GM19438 (cell line): ENCODE measurements around the gene PTPRD.
"Not testable (repeated sequence)": the region's sequence is repeated elsewhere in the genome, so short reads cannot be mapped to it uniquely, and the experiment has no call there.

Experiments used
- ATAC-seq: cut with Tn5 transposase; IDR thresholded peaks from one replicate; pipeline ENCODE4 v1.9.1; 2021; ENCODE audit warnings: low read depth; ENCODE audit not compliant: unreplicated experiment

PTPRD gene

DNA sequence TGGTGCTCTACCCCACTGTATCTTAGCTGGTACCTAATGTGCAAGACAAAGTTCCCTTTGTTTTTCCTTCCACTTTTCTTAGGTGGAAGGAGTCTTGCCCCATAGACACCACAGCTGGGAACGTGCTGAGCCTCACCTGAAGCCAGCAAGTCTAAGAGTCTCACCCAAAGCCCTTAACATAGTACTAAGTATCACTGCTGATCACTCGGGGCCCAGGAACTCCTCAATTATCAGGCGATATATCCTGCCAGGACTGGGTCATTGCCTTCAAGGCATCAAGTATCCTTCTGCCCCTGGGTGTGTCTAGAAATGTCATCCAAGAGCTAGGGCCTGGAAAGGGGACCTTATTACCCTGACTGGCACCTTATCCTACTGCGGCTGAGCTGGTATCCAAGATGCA lies 123.9 kb downstream of the PTPRD start:
- ATAC-seq, result no peak

DNA sequence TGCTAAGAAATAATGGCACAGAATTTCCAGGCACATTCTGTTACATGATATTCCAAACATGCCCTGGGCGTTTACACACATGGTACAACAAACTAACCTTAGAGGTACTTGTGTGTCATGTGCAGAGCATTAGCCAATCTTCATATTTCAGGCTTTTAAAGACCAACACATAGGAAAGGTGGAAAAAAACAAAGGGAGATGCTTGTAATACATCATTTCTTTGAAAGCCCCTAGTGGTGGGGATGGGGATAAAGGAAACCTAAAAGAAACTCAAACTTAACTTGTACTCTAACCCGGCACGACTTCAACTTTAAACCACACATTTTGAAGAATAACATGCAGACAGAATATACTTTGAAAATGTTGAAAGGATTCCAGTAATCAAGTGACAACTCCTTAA lies 133.6 kb downstream of the PTPRD start:
- ATAC-seq, result no peak

DNA sequence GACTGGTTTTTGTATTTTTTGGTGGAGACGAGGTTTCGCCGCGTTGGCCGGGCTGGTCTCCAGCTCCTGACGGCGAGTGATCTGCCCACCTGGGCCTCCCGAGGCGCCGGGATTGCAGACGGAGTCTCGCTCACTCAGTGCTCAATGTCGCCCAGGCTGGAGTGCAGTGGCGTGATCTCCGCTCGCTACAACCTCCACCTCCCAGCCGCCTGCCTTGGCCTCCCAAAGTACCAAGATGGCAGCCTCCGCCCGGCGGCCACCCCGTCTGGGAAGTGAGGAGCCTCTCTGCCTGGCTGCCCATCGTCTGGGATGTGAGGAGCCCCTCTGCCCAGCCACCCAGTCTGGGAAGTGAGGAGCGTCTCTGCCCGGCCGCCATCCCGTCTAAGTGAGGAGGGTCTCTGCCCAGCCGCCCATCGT lies 163.6 kb downstream of the PTPRD start:
- ATAC-seq, result not testable (repeated sequence)

DNA sequence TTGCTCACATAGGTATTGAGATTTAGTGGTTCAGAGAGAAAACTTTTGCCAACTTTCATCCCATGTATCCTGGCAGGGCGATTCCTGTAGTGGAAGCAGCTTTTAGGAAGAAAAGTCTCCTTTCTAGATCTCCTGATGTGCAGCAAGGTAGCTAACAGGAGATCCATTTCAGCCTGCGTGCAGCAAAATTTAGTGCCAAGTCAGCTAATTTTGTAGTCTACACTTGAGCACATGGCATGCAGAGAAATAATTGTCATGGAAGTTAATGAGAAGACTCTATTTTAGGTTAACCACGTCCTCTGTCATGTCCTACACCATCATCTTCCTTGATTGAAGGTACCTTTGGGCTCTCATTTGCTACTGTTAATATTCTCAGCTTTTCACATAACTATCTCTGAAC lies 165.8 kb downstream of the PTPRD start:
- no peak for ATAC-seq

DNA sequence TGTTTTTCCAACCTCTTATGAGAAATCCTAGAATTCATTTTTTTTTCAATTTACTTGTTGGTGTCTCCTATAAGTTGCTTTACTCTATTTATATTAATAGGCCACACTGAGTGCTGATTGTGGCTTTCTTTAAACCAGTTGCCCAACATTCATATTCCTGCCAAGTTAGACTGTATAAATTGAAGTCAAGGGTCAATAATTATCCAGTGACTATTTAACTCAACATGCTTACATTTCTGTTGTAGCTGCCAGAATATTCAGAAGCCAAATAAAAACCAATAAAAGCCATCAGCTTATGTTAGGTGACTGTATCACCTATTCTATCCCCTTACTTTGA lies 169.0 kb downstream of the PTPRD start:
- ATAC-seq, result no peak

DNA sequence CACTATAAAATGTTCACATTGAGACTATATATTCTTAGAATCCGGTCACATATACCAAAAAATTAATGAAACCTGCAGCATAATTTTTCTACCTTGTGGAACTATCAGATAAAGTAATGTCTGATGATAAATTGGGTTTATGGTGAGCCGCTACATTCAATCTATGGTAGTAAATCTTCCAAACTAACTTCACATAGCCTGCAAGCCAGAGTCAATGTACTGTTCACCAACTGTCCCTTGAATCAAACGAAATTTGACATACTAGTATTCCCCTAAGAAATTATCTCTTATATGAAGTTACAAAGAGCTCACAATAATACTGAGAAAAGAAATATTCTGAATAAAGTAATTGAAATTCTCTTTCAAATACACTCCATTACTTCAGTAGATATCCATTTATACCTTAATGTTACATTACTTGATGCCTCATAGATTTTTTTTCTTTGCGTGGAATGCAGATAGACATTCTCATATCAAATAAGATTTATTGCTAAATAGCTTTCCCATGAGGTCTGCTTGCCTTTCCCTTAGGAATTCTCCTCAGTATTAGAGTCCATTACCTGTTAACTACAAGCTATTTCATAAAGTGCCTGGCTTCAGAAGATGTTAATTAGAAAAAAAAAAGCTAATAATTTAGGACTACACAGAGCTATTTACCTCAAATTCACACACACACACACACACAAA lies 169.5 kb downstream of the PTPRD start:
- ATAC-seq, result no peak

DNA sequence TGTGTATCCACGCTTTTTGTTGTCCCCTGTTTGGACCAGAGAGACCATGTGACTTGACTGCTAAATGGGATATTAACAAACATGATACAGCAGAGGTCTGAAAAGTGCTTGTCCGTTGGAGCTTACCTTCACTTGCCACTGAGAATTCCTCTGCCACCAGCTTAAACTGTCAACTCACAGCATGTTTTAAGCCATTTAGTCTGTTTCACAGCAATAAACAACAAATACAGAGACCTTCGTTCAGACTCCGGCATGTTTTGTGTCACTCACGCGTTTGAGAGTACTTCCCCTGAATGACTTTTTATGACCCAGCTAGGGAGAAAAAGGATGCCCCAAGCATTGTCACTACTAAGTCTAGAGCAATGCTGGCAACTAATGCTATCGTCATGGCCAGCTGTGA lies 173.8 kb downstream of the PTPRD start:
- ATAC-seq, result no peak

DNA sequence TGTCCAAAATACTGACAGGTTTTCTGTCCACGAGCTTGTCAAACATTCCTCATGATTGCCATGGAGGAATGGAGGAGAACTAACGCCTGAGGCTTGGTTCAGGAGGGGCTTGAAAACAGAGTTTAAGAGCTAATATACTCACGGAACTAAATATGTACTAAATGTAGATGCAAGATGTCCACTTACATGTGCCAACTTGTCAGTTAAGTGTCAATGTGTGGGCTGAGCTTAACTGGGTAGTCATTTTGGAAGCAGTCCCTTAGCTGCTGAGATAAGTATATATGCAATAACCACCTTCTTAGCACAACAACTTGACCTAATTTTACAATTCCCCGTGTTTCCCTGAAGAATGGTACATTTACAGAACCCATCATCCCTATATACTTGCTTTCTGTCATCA lies 176.0 kb downstream of the PTPRD start:
- no peak for ATAC-seq

DNA sequence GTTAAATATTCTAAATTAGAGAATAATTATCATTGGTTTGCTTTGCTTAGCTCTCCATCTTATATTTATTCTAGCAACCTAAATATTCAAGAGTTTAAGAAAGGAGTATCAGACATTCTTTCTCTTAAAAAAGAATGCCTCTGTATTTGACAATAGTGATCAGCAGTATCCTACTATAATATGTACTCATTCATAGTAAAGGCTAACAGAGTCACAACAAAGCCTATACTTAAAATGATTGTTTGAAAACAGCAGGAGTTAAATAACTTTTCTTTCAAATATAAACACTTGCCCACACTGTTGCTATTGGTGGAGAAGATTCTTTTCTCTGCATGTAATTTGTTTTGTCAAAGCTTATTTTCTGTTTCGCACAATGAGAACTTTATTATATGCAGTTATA lies 178.4 kb downstream of the PTPRD start:
- ATAC-seq, result no peak

DNA sequence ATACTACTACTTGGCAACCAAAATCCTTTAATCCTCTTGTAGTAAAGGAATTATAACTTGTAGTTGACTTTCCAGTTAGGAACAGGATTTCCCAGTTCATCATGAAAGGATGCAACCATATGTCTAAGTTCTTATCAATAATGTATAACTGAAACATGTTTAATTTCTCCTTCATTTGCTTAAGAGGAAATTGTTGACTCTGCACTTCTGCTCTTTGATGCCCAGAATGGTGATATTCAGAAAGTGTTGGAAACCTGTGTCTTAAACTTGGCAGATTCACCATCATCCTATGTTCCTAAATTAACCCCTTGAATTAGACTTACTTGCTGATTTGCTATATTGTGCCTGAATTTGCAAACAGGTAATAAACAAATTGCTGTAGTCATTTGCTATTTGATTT lies 201.5 kb downstream of the PTPRD start:
- no peak for ATAC-seq

DNA sequence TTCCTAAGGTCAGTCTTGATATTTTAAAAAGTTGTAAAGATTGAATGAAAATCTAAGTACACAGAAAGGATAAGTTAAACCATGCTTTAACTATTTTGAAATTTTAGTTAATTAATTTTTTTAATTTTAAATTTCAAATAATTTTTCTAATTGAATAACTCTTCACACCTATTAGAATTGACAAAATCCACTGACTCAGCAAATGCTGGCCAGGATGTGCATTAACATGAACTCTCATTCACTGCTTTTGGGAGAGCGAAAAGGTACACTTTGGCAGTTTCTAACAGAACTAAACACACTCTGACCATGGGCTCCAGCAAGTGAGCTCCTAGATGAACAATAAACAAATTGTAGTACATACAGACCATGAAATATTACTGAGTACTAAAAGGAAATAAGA lies 209.5 kb downstream of the PTPRD start:
- no peak for ATAC-seq

DNA sequence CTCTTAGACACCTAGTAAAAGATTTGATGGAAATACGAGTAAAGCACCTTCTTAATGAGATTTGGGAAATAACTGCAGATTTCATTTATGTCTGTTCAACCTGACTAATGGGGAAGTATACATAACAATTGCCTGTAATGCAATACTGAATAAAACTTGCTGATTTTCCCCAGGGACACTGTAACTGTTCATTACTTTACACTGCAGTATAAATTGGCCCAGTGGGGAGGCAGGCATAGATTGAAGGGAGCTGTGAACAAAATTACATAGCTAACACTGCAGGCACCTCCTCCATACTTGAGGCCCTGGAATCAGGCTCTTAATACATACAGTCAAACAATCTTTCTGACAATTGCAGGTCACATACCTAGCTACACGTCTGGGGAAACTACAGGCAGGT lies 216.2 kb downstream of the PTPRD start:
- no peak for ATAC-seq

DNA sequence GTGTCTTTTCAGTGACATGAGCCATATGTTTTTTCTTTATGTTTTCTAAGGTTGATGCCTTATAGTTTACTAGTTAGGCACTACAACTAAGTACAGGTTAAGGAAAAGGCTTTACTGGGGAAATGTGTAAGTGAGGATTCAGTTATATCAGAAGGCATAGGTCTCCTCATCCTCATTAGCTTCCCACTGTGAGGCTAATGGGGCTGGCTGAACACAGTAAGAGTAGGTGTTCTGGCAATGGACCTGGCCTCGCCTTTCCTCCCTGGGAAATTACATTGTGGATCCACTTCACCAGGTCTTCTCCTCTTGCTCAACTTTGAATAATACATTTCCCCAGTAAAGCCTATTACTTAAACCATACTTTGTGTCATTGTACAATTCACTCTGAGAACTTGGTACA lies 225.5 kb downstream of the PTPRD start:
- no peak for ATAC-seq

DNA sequence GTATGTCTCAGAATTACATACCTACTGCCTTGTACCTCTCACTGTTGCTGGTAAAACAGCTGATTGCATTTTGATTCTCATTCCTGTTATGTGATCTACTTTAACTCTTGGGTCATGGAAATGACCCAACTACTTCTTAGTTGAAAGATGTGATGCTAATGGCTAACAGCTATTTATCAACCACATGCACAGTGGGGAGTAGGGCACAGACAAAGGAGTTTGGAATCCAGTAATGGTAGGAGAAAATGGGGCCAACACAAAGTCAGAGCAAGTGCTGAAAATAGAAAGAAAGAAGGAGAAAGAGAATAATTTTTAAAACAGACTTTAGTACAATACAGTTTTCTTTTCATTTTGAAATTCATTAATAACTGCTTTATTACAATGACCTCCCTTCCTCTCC lies 241.0 kb downstream of the PTPRD start:
- ATAC-seq, result no peak

DNA sequence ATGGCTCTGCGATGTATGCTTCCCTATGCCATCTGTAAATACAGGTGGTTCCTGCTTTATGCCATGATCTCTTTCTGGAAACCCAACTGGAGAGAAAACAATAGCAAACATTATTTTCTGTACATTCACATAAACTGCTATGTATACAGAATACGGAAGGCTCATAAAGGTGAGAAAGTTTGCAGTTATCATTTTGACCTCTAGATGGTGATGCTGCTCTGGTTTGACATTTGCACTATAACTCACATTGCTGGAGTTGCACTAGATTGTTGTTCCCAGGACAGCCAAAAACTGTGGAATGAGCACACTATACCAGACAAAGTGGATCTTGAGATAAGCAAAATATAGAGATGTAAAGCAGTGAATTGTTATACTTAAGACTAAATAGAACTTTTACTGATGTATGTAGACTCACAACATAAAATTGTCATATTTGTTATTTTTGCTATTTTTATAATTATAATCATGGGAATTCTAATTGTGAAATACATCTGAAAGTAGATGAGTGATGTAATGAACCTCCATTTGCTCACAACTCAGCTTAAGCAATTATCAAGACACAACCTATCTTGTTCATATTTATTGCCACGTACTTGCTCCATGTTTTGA lies 246.5 kb downstream of the PTPRD start:
- no peak for ATAC-seq

DNA sequence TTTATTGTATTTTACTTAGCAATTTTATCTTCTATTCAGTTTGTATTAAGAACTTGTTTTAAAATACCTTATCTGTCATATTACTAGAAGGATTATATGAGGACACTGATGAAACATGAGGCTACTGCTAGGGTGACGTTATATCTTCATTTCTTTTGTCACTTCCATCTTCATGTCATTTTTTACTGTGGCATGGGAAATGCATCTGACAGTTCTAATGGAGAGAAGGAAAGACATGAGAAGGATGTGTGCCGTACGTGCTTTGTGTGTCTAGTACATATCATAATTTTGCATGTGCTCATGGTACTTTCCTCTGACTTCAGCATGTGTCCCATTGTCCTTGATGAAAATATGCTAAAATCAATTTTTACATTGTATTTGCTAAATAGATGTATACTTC lies 258.2 kb downstream of the PTPRD start:
- ATAC-seq, result no peak

DNA sequence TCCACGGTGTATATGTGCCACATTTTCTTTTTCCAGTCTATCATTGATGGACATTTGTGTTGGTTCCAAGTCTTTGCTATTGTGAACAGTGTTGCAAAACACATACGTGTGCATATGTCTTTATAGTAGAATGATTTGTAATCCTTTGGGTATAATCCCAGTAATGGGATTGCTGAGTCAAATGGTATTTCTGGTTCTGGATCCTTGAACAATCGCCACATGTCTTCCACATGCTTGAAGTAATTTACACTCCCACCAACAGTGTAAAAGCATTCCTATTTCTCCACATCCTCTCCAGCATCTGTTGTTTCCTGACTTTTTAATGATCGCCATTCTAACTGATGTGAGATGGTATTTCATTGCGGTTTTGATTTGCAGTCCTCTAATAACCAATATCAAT lies 267.2 kb downstream of the PTPRD start:
- not testable (repeated sequence) for ATAC-seq

DNA sequence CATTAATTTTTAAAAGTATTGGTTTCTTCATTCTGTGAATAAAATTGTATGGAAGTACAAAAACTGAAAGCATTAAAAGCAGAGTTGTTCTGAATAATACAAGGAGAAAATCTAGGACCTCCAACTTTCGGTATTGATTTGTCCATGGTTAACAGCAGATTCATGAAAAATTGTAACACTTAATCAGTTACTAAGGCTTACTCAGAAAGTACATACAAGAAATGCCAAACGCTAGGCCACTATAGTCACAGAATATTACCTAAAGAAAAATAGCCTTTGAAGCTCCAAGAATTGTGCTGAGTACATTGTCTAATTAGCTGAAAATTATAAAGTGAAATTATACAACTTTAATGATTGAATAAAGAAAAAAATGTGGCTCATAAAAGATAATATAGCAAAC lies 271.7 kb downstream of the PTPRD start:
- ATAC-seq, result no peak

DNA sequence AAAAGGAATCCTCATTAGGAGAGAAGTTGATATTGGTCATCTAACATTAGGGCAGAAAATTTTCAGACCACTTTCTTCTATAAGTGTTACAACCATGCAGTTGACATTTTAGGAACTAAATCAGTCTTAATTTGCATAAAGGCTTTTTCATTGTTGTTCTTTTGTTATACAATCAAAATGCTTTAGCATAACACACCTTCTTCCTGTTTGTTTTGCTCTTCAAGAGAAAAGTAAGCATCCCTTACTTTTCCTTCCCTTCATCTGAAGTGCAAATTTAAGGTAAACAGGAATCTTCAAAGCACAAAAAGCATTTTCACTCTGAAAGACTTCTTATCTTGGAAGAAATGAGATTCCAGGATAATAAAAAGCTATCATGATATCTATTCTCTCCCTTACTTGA lies 273.6 kb downstream of the PTPRD start:
- ATAC-seq, result no peak

DNA sequence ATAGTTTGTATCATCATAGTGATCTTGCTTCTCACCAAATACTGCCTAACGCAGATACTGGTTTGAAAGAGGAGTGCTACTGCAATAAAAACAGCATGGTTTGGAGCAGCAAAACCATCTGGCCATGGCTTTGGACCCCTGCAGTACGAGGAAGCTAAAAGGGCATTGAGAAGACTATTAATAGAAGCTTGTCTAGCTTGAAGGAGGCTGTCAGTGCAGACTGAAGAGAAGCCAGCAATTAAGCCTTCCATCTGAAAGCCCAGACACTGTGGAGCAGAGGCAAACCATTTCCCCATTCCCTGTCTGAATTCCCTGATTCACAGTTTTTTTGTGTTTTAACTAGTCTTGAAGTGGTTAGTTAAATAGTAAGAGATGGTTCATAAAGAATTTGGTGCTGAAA lies 281.6 kb downstream of the PTPRD start:
- no peak for ATAC-seq

DNA sequence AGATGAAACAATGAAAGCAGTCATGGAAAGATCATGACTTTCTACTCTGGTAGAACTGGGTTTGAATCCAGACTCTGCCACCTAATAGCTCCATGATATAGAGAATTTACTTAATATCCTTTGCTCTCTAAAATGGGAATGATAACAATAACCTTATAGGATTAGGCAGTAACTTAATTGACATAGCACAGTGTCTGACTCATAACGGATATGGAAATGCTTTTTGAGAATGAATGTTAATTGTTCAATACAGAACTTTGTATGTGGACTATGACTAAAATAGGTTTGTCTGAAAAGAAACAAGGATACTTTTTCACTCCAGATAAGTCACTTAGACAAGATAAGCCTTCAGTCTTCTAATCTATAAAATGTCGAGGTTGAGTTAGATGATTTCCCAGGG lies 330.7 kb downstream of the PTPRD start:
- ATAC-seq, result no peak

DNA sequence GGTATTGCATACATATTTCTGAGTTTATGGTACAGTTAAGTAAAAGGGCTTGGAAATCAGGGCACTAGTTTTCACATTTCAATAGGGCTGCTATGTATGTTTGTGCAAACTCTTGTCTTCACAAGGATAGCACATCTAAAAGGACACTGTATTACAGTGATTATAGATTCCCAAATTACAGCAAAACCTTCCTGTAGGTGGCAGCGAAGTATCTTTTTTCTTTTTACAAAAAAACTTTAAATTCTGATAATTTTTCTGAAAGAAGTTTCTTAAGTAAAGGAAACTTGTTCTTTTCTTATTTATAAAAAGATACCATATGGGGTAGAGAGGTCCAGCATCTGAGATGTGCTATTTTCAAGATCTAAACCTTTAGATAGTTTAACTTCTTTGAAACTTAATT lies 337.8 kb downstream of the PTPRD start:
- ATAC-seq, result no peak

DNA sequence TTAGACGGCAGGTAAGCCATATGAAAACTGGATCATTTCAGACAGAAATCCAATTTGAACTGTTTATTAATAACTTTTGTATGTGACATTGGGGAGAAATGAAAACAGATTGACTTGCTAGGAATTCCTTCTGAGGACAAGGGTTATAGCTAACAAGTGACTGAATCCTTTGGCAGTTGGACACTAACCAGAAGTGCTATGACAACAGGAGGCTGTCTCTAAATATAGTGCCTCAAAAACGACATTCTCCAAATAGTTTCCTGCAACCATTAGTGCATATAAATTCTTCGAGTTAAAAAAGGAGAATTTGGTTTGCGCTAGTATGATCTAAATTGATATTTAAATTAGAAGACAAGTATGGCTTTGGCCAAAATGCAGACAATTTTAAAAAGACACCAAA lies 338.6 kb downstream of the PTPRD start:
- no peak for ATAC-seq
